ENCODE measurements around the gene GAS5.

GAS5 gene

DNA sequence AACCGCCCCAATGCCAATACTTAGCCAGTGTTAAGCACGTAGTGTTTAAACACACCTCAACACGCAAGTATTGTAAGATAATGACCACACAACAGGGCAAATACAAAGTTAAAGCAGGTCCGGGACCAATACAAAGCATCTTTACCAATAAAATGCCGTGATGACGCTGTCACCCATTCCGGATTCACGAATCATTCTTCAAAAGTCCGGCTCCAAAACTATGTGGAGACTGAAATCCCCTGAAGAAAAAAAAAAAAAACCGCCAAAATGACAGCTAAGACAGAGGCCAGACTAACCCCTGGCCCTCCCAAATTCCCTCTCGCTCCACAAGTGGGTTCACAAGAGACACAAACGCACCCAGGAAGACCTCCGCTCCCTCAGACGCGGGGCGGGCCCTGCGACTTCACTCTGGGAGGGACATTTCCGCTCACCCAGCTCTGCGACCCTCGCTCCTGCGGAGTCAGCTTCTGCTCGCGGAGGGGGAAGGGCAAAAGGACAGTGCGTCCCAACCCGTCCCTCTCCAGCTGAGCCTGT lies 43.9 kb downstream of the GAS5 start:
- no peak for DNase-seq

DNA sequence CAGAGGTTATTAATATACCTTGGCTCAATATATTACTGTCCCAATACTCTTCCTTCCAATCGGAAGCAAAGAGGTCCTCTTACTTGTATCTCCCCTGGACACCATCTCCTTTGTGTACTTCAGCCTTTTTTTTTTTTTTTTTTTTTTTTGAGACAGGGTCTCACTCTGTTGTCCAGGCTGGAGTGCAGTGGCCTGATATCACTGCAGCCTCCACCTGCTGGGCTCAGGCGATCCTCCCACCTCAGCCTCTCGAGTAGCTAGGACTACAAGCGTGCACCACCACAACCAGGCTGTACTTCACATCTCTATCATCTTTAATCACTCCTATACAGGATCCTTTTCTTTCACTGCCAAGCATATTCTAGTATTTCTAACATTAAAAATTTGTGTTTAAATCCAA lies 46.1 kb downstream of the GAS5 start:
- no peak for DNase-seq

DNA sequence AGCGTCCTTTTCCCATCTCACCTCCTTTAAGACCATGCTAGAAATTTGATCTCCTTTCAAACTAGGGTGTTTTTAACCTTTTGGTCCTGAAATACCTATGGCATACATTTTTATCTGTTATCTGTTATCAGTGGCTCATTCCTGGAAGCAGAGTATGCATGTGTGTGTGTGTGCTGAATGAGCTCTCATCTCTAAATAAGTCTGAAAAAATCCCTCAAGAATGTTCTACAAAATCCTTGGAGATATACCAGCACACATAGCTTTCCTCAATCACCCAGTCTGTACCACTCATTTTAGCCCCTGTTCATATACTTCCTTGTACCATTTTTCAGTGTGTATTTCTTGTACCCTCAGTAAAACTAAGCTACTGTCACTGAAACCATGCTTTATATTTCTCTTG lies 49.3 kb downstream of the GAS5 start:
- no peak for DNase-seq

All from NCI-H774 (cell line).